H9 (cell line): Measurements from ENCODE around the gene MEIS2. TPM values are rescaled to one million over a fixed set of nuclear protein-coding genes. Genes with fewer than 3 reads are reported as not detected.

ENCODE experiments used
- DNase-seq: peaks from one replicate; pipeline ENCODE4 v3.0.0-alpha.2; 2017
- H2AFZ ChIP-seq: one replicate; pipeline ENCODE4 v1.6.1; 2013; ENCODE audit warnings: mild to moderate bottlenecking, low read length, control low read depth, moderate library complexity
- H2AK5ac ChIP-seq: 2 replicates; pipeline ENCODE4 v1.6.1; 2013; ENCODE audit warnings: low read length, control low read depth, mixed read lengths; ENCODE audit not compliant: insufficient read length
- H2BK120ac ChIP-seq: one replicate; pipeline ENCODE4 v1.6.1; 2013; ENCODE audit warnings: low read depth, mild to moderate bottlenecking, low read length, control low read depth, inconsistent platforms; ENCODE audit not compliant: poor library complexity, severe bottlenecking
- H2BK12ac ChIP-seq: 2 replicates; pipeline ENCODE4 v1.6.1; 2013; ENCODE audit warnings: low read length, control low read depth, mixed read lengths, low read depth; ENCODE audit not compliant: insufficient read length
- H2BK15ac ChIP-seq: 2 replicates; pipeline ENCODE4 v1.6.1; 2013; ENCODE audit warnings: low read depth, low read length, control low read depth
- H2BK20ac ChIP-seq: one replicate; pipeline ENCODE4 v1.6.1; 2013; ENCODE audit warnings: low read depth, mild to moderate bottlenecking, low read length, control low read depth, inconsistent platforms; ENCODE audit not compliant: poor library complexity, severe bottlenecking
- H2BK5ac ChIP-seq: 2 replicates; pipeline ENCODE4 v1.6.1; 2013; ENCODE audit warnings: low read length, control low read depth, mixed read lengths; ENCODE audit not compliant: insufficient read length
- H3K14ac ChIP-seq: 2 replicates; pipeline ENCODE4 v1.6.1; 2013; ENCODE audit warnings: low read length, control low read depth; ENCODE audit not compliant: insufficient read depth
- H3K18ac ChIP-seq: 2 replicates; pipeline ENCODE4 v1.6.1; 2013; ENCODE audit warnings: low read depth, mild to moderate bottlenecking, mixed read lengths, low read length, control low read depth; ENCODE audit not compliant: insufficient read length
- H3K23ac ChIP-seq: 2 replicates; pipeline ENCODE4 v1.6.1; 2013; ENCODE audit warnings: low read length, control low read depth, mixed read lengths, low read depth; ENCODE audit not compliant: insufficient read length
- H3K23me2 ChIP-seq: 2 replicates; pipeline ENCODE4 v1.6.1; 2013; ENCODE audit warnings: low read depth, mild to moderate bottlenecking, mixed read lengths, low read length, control low read depth; ENCODE audit not compliant: insufficient read length, poor library complexity, severe bottlenecking
- H3K27ac ChIP-seq: 2 replicates; pipeline ENCODE4 v1.5.1; 2013; ENCODE audit warnings: low read length, control low read depth, mixed read lengths, low read depth; ENCODE audit not compliant: insufficient read length
- H3K27me3 ChIP-seq: 2 replicates; pipeline ENCODE4 v1.6.1; 2013; ENCODE audit warnings: low read length, control low read depth, inconsistent platforms; ENCODE audit not compliant: insufficient read depth
- H3K4ac ChIP-seq: 2 replicates; pipeline ENCODE4 v1.6.1; 2013; ENCODE audit warnings: low read depth, mild to moderate bottlenecking, control low read depth, inconsistent platforms, low read length, moderate library complexity
- H3K4me1 ChIP-seq: 2 replicates; pipeline ENCODE4 v1.6.1; 2013; ENCODE audit warnings: low read length, control low read depth, inconsistent platforms; ENCODE audit not compliant: insufficient read depth
- H3K4me2 ChIP-seq: 2 replicates; pipeline ENCODE4 v1.6.1; 2013; ENCODE audit warnings: low read length, control low read depth, mixed read lengths; ENCODE audit not compliant: insufficient read length, insufficient read depth
- H3K56ac ChIP-seq: 2 replicates; pipeline ENCODE4 v1.6.1; 2013; ENCODE audit warnings: low read depth, mild to moderate bottlenecking, mixed read lengths, low read length, control low read depth; ENCODE audit not compliant: insufficient read length
- H3K79me1 ChIP-seq: 2 replicates; pipeline ENCODE4 v1.6.1; 2013; ENCODE audit warnings: low read depth, mild to moderate bottlenecking, moderate library complexity, low read length, control low read depth, inconsistent platforms; ENCODE audit not compliant: insufficient read depth, poor library complexity, severe bottlenecking
- H3K79me2 ChIP-seq: 2 replicates; pipeline ENCODE4 v1.6.1; 2013; ENCODE audit warnings: low read length, control low read depth, inconsistent platforms; ENCODE audit not compliant: insufficient read depth
- H3K9ac ChIP-seq: 2 replicates; pipeline ENCODE4 v1.6.1; 2013; ENCODE audit warnings: low read length, control low read depth, mixed read lengths; ENCODE audit not compliant: insufficient read length; ENCODE audit errors: extremely low read depth
- H3K9me3 ChIP-seq: one replicate; pipeline ENCODE4 v1.6.1; 2013; ENCODE audit warnings: low read depth, low read length, inconsistent platforms; ENCODE audit not compliant: control insufficient read depth
- H3T11ph ChIP-seq: one replicate; pipeline ENCODE4 v1.6.1; 2013; ENCODE audit warnings: mild to moderate bottlenecking, low read length, control low read depth, inconsistent platforms
- H4K20me1 ChIP-seq: one replicate; pipeline ENCODE4 v1.6.1; 2013; ENCODE audit not compliant: control insufficient read depth, insufficient read length, insufficient read depth
- H4K5ac ChIP-seq: 2 replicates; pipeline ENCODE4 v1.6.1; 2013; ENCODE audit warnings: low read depth, mild to moderate bottlenecking, mixed read lengths, low read length, control low read depth; ENCODE audit not compliant: insufficient read length
- H4K8ac ChIP-seq: replicated peaks from 2 replicates; pipeline ENCODE4 v1.6.1; 2013; ENCODE audit warnings: low read length, control low read depth, mixed read lengths, low read depth; ENCODE audit not compliant: insufficient read length
- H4K91ac ChIP-seq: 2 replicates; pipeline ENCODE4 v1.6.1; 2013; ENCODE audit warnings: low read depth, mild to moderate bottlenecking, moderate library complexity, mixed read lengths, low read length, control low read depth; ENCODE audit not compliant: insufficient read length
- H3K27ac Mint-ChIP-seq, 3 experiments: 2 replicates in 2 of 3; 3 replicates in 1 of 3; pipeline ENCODE4 v1.8.0; 2020 to 2021; ENCODE audit warnings: mixed read lengths in 3 of 3, mild to moderate bottlenecking in 1 of 3, moderate library complexity in 1 of 3
- H3K27me3 Mint-ChIP-seq: 2 replicates; pipeline ENCODE4 v1.8.0; 2021; ENCODE audit warnings: low read depth, mild to moderate bottlenecking, moderate library complexity, mixed read lengths
- H3K36me3 Mint-ChIP-seq, 3 experiments: 2 replicates in 2 of 3; 3 replicates in 1 of 3; pipeline ENCODE4 v1.8.0; 2020 to 2021; ENCODE audit warnings: low read depth in 3 of 3, mixed read lengths in 3 of 3; ENCODE audit not compliant: insufficient read depth in 1 of 3
- H3K4me1 Mint-ChIP-seq, 2 experiments: 2 replicates each; pipeline ENCODE4 v1.8.0; 2020; ENCODE audit warnings: mixed read lengths in 2 of 2
- H3K4me3 Mint-ChIP-seq, 2 experiments: 2 replicates in 1 of 2; 3 replicates in 1 of 2; pipeline ENCODE4 v1.8.0; 2020 to 2021; ENCODE audit warnings: mild to moderate bottlenecking in 2 of 2, mixed read lengths in 2 of 2, moderate library complexity in 1 of 2
- H3K9me3 Mint-ChIP-seq, 2 experiments: 2 replicates in 1 of 2; 3 replicates in 1 of 2; pipeline ENCODE4 v1.8.0; 2020; ENCODE audit warnings: mild to moderate bottlenecking in 2 of 2, mixed read lengths in 2 of 2, moderate library complexity in 1 of 2
- WGBS: extraction: QIAGEN DNeasy Blood & Tissue Kit; methylation state at CpG from one replicate; pipeline ENCODE4 v1.1.7; 2013; ENCODE audit warnings: missing lambda C conversion rate, low lambda C conversion rate, mixed read lengths; ENCODE audit not compliant: insufficient read length; ENCODE audit errors: extremely low coverage; 5-methylcytosine and 5-hydroxymethylcytosine counted together
- total RNA-seq: library from RNA; stranded (reverse); gene quantifications from 2 replicates; pipeline ENCODE4 v1.2.1, GENCODE V29; 2021
- TF ChIP-seq, protein P1 (sequence below): fragments of 200-600 bp; sonication (generic); conservative IDR thresholded peaks from 3 replicates; pipeline ENCODE4 v1.8.0; 2021; ENCODE audit warnings: antibody characterized with exemption, mild to moderate bottlenecking

MEIS2 gene
- total RNA-seq, 1 experiment from 2014 or later: 0.35 TPM

DNA sequence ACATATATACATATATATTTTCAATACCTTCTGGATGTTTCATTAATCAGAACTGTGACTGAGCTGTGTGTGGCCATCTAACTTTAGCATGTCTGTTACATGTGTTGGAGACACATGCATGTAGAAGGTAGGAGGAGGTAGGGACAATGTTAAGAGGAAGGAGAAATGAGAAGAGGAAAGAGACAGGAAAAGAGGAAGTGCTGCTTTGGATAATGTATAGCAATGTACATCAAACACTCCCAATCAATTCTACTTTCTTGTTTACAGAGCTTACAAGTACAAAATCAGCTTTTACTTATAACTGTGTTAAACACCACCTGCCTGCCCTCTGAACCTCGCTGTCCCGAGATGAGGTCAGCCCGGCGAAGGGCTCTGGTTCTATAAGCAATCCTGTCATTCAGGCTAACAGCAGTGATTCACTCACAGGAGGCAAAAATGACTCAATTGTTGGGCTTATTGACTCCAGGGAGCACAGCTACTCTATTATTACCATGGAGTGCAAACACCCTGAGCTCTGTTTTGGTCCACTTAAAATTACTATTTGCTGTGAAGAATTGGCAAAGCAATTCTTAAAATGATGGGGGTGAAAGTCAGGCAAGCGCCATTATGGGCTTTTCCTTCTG lies 188.9 kb downstream of the MEIS2 start:
- H2BK120ac ChIP-seq: no peak overlapping the region
- H2BK5ac ChIP-seq: no peak overlapping the region
- no peaks in the 10 kb centered on the region for H3K4me1 ChIP-seq
- H3K9ac ChIP-seq: no peak overlapping the region
- H3K14ac ChIP-seq: no peak overlapping the region
- no peak overlapping the region for H4K91ac ChIP-seq
- H2AK5ac ChIP-seq: no peak overlapping the region
- DNase-seq: no peak
- H3K79me1 ChIP-seq: no peaks in the 10 kb centered on the region
- no peak overlapping the region for H2BK20ac ChIP-seq
- H4K5ac ChIP-seq: no peak overlapping the region
- H3K18ac ChIP-seq: no peak overlapping the region
- H3K79me2 ChIP-seq: no peaks in the 10 kb centered on the region
- H3K27me3 ChIP-seq: no peaks in the 10 kb centered on the region
- no peak overlapping the region for H2BK15ac ChIP-seq
- Mint-ChIP-seq H3K27me3 (peaks cover 3% of the 10 kb centered on the region; the same call in 1 of the 2 replicates), H3K36me3 (no peaks in the 10 kb centered on the region; a peak in 1 of 7 replicates), H3K27ac (no peak overlapping the region; a peak in 1 of 7 replicates), H3K9me3 (no peaks in the 10 kb centered on the region), H3K4me3 (no peak overlapping the region), H3K4me1 (peaks cover 18 to 36% of the 10 kb centered on the region in 2 experiments)
- no peaks in the 10 kb centered on the region for H4K20me1 ChIP-seq
- WGBS: no CpG with 5 or more reads among the region's 5 CpGs
- H4K8ac ChIP-seq: no peak overlapping the region
- no peak overlapping the region for H3K4ac ChIP-seq
- no peak overlapping the region for H3K4me2 ChIP-seq
- H2BK12ac ChIP-seq: no peak overlapping the region
- no peak overlapping the region for H3K27ac ChIP-seq
- H3T11ph ChIP-seq: no peak overlapping the region
- no peak overlapping the region for H2AFZ ChIP-seq
- no peak overlapping the region for H3K56ac ChIP-seq
- no peaks in the 10 kb centered on the region for H3K23me2 ChIP-seq
- no peaks in the 10 kb centered on the region for H3K9me3 ChIP-seq
- no peak overlapping the region for H3K23ac ChIP-seq
- TF ChIP-seq, protein P1, sequence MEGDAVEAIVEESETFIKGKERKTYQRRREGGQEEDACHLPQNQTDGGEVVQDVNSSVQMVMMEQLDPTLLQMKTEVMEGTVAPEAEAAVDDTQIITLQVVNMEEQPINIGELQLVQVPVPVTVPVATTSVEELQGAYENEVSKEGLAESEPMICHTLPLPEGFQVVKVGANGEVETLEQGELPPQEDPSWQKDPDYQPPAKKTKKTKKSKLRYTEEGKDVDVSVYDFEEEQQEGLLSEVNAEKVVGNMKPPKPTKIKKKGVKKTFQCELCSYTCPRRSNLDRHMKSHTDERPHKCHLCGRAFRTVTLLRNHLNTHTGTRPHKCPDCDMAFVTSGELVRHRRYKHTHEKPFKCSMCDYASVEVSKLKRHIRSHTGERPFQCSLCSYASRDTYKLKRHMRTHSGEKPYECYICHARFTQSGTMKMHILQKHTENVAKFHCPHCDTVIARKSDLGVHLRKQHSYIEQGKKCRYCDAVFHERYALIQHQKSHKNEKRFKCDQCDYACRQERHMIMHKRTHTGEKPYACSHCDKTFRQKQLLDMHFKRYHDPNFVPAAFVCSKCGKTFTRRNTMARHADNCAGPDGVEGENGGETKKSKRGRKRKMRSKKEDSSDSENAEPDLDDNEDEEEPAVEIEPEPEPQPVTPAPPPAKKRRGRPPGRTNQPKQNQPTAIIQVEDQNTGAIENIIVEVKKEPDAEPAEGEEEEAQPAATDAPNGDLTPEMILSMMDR: no peak
